Measurements from ENCODE around the gene NELFCD.
"Not testable (repeated sequence)": the region's sequence is repeated elsewhere in the genome, so short reads cannot be mapped to it uniquely, and the experiment has no call there.

NELFCD gene

GRCh38 chr20:59008715-59009336, 27.8 kb downstream of the NELFCD start:
- no peak for DNase-seq (ENCODE audit: low read depth)

DNA sequence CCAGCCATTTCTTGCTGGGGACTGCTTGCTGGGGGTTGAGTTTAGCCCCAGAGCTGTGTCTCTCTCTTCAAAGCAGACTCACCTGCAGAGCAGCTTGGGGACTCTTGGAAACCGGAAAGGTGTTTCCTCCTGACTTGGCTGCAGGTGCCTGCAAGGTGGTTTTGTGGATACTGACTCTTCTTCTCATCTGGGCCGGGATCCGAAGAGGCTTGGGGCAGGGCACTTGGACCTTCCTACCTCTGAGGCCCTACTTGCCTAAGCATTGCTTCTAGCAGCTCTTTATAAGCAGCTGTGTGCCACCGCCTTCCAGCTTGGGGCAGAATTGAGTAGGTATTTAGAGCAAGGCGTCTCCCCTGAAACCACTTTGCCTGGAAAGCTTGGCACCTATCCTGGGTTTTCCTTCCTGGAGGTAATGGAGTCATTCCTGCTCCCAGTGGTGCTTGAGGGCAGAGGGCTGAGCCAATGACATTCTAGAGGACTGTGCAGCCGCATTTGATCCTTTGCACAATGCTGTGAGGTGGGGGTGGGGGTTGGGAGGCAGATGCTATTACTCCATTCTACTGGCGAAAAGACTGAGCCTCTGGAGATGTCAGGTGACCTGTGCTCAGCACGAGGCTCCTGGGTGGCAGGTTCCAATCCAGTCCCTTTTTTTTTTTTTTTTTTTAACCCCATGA, 29.4 kb downstream of the NELFCD start:
- DNase-seq (ENCODE audit: low read depth), result no peak

GRCh38 chr20:59010995-59011873, 30.2 kb downstream of the NELFCD start:
- DNase-seq (ENCODE audit: low read depth), result no peak

DNA sequence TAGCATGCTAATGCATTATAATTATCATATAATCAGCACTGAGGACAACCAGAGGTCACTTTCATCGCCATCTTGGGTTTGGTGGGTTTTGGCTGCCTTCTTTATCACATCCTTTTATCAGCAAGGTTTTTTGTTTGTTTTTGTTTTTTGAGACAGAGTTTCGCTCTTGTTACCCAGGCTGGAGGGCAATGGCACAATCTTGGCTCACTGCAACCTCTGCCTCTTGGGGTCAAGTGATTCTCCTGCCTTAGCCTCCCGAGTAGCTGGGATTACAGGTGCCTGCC, 30.8 kb downstream of the NELFCD start:
- DNase-seq (ENCODE audit: low read depth), result not testable (repeated sequence)

GRCh38 chr20:59013031-59013951, 32.2 kb downstream of the NELFCD start:
- DNase-seq (ENCODE audit: low read depth), result no peak

DNA sequence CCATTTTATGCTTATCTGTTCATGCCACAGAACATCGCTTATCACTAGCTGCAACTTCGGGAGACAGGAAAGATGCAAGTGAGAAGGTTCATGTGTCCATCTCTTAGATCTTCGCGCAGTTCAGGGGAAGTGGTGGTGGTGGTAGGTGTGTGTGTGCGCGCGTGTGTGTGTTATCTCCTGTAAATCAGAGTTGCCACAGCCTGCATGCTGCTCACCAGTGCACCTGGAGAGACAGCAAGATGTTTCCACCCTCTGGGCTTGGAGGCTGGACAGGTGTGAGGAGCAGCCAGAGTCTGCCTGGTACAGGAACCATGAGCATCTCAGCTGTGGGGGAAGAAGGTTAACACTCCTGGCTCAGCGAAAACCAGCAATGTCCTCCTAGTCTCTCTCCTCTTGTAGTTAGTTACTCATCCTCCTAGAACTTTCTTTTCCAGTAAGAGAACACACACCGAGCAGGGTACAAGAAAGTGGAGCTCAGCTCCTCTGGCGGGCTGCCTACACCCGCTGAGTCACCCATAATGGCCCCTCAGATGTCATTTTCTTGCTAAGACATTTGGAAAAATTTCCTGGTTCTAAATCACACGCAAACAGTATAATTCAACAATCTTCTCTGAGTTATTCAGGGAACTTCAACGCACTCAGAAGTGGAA, 33.0 kb downstream of the NELFCD start:
- DNase-seq (ENCODE audit: low read depth), result no peak

GRCh38 chr20:59014680-59015389, 33.8 kb downstream of the NELFCD start:
- DNase-seq (ENCODE audit: low read depth), result no peak

DNA sequence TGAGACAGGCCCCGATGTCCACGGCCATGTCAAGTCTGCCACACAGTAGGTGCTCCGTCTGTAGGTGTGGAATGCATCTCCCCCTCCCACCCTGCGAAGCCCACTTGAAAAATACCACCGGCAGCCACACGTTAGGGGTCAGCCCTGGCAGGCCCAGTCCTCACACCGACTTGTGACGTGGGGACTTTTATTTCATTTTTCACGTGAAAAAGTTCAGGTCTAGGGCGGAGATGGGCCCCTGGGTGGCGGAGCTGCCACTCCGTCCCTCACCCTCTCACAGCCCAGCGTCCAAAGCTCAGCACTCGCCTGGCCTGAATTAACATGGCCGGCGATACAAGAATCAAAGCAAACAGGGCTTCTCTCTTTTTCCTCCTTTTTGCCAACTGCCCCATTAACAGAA, 34.4 kb downstream of the NELFCD start:
- DNase-seq (ENCODE audit: low read depth), result no peak

GRCh38 chr20:59015812-59016711, 35.0 kb downstream of the NELFCD start:
- DNase-seq (ENCODE audit: low read depth), result no peak

GRCh38 chr20:59016795-59017492, 35.9 kb downstream of the NELFCD start:
- DNase-seq (ENCODE audit: low read depth), result no peak

GRCh38 chr20:59017493-59018231, 36.6 kb downstream of the NELFCD start:
- no peak for DNase-seq (ENCODE audit: low read depth)

GRCh38 chr20:59018817-59019216, 37.8 kb downstream of the NELFCD start:
- DNase-seq (ENCODE audit: low read depth), result no peak

DNA sequence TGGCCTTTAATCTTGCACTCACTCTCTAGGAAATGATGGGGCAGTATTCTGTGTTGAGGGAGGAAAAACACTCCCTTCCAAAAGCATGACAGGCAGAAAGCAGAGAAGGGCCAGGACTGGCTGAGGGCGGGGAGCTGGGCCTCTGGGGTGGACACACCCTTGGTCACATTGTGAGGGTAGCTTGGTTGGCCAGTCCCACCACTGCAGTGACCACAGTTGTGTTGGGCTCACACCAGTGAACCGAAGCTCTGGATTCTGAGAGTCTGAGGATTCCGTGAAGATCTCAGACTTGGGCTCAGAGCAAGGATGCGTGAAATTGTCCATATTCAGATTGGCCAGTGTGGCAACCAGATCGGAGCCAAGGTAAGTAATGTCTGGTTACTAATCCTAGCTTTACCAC, 38.2 kb downstream of the NELFCD start, which contains the start of gene TUBB1:
TUBB1 (plus strand) TSS at position 213 of the 400 bp plus-strand sequence; CDS start at position 307, 94 bp downstream.
- no peak for DNase-seq (ENCODE audit: low read depth)

DNA sequence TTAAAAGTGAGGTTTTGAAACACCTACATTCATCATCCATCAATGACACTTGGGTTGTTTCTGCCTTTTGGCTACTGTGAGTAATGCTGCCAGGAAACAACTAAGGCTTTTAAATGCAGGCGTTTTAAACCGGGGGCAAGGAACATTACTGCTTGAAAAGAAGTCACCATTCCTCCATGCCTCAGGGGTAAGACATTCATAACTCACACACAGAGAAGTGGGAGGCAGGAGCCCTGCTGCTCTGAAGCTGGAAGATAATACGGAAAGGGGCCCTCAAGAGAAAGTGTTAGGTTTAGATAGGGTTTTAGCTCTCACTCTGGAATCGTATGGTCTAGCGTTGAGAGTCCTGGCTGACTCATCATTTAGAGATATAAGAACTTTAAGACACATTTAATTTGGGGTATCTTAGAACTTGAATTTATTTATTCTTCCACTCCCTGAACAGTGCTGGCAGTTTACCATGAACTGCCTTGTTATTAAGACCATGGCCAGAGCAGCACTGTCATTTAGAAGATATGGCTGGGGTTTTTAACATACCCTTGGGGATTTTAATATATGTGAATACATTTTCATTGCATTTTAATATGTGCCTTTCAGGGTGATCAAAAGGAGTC, 40.0 kb downstream of the NELFCD start:
- no peak for DNase-seq (ENCODE audit: low read depth)

DNA sequence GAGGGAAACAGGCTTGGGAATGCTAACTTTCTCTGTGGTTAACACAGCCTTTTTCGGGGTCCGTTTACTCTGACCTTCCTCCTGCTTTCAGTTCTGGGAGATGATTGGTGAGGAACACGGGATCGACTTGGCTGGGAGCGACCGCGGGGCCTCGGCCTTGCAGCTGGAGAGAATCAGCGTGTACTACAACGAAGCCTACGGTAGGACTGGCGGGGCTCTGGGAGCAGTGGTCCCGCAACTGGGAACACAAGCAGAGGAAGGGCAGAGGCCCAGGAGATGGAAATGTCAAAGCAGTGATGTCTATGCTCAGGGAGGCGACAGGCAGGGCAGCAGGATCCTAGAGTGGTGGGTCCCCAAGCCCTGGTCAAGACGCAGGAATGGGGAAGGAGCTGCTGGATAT, 41.7 kb downstream of the NELFCD start:
- DNase-seq (ENCODE audit: low read depth), result no peak

- DNase-seq (ENCODE audit: low read depth), result no peak
These were observed 42.6 kb downstream of the NELFCD start for GRCh38 chr20:59023616-59024015.

DNA sequence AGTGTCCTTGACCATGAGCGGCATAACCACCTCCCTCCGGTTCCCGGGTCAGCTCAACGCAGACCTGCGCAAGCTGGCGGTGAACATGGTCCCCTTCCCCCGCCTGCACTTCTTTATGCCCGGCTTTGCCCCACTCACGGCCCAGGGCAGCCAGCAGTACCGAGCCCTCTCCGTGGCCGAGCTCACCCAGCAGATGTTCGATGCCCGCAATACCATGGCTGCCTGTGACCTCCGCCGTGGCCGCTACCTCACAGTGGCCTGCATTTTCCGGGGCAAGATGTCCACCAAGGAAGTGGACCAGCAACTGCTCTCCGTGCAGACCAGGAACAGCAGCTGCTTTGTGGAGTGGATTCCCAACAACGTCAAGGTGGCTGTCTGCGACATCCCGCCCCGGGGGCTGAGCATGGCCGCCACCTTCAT, 43.1 kb downstream of the NELFCD start:
- DNase-seq (ENCODE audit: low read depth), result no peak

DNA sequence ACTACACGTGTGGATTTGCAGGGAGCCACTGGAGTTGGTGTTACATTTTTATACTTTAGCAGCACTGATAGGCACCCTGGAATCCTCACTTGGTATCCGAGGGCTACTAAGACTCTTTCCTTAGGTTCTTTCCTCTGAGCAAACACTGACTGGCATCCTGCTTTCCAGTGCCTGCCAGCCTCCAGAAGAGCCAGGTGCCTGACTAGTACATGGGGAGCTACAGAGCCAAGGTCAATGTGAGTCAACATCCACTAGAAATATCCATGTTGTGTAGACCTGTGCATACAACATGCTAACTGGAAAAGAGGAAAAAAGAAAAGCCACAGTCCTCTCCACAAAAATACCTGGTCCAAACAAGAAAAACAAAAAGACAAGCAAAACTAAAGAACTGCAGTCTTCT, 44.0 kb downstream of the NELFCD start:
- no peak for DNase-seq (ENCODE audit: low read depth)
